ENCODE data around the gene DESI2.

DNA sequence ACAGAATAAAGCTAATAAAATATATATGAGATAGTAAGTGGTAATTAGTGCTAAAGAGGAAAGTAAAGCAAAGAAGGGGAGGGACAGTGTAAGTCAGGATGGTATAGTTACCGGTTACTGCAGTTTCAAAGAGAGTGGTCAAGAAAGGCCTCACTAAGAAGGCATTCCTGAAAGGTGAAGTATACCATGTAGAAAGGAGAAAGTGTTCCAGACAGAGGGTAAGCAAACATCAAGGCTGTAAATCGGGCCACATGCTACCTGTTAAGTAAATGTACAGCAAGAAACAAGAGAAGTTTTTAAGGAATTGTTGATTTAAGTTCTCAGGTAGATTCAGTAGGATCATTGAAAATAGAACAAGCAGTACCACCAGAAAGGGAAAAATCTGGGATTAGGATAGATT lies 9.7 kb downstream of the DESI2 start:
- TF ChIP-seq, protein P1, sequence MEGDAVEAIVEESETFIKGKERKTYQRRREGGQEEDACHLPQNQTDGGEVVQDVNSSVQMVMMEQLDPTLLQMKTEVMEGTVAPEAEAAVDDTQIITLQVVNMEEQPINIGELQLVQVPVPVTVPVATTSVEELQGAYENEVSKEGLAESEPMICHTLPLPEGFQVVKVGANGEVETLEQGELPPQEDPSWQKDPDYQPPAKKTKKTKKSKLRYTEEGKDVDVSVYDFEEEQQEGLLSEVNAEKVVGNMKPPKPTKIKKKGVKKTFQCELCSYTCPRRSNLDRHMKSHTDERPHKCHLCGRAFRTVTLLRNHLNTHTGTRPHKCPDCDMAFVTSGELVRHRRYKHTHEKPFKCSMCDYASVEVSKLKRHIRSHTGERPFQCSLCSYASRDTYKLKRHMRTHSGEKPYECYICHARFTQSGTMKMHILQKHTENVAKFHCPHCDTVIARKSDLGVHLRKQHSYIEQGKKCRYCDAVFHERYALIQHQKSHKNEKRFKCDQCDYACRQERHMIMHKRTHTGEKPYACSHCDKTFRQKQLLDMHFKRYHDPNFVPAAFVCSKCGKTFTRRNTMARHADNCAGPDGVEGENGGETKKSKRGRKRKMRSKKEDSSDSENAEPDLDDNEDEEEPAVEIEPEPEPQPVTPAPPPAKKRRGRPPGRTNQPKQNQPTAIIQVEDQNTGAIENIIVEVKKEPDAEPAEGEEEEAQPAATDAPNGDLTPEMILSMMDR (IDR thresholded peaks at IDR 0.05; ENCODE audit: low read length): no peak
- no peak for TF ChIP-seq EZH2phosphoT487 (IDR thresholded peaks at IDR 0.05; ENCODE audit: low read length)
